DND-41 (cell line): ENCODE results near the gene PPP4R3A.

Experiments used
- CTCF ChIP-seq: IDR thresholded peaks from 2 replicates; pipeline ENCODE4 v1.5.1; 2012; ENCODE audit warnings: borderline replicate concordance, low read length, moderate library complexity, mild to moderate bottlenecking; ENCODE audit not compliant: poor library complexity, severe bottlenecking; ENCODE audit errors: extremely low read depth
- EZH2 ChIP-seq: IDR thresholded peaks from 3 replicates; pipeline ENCODE4 v1.6.1; 2012; ENCODE audit warnings: borderline replicate concordance, low read depth, mild to moderate bottlenecking, moderate library complexity, low read length, inconsistent platforms; ENCODE audit not compliant: severe bottlenecking

DNA sequence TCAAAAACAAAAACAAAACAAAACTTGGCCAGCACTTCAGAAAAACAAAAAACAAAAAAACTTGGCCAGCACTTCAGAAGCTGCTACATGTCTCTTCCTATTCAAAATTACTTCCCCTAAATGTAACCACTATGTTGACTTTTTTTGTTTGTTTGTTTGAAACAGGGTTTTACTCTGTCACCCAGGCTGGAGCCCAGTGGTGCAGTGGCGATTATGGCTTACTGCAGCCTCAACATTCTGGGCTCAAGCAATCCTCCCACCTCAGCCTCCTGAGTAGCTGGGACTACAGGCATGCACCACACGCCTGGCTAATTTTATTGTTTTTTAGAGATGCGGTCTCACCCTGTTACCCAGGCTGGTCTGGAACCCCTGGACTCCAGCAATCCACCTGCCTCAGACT is 38.0 kb upstream of the PPP4R3A start:
- TF ChIP-seq CTCF, result no peak
- TF ChIP-seq EZH2, result no peak
